22Rv1 (cell line): ENCODE measurements around the gene RNF41.

Experiments
- CTCF ChIP-seq: fragments of 450-650 bp; IDR thresholded peaks from 2 replicates; pipeline ENCODE4 v1.5.1; 2017; ENCODE audit warnings: mild to moderate bottlenecking
- ZFX ChIP-seq: fragments of 450-650 bp; IDR thresholded peaks from 2 replicates; pipeline ENCODE4 v1.6.1; 2017; ENCODE audit warnings: antibody characterized with exemption, borderline replicate concordance

- TF ChIP-seq CTCF (no peak), ZFX (no peak)
Measured at GRCh38 chr12:56158926-56159461, 62.7 kb downstream of the RNF41 start.
